Common myeloid progenitor, CD34-positive (primary cell): ENCODE measurements around the gene TVP23C.
"Not testable (repeated sequence)": the region's sequence is repeated elsewhere in the genome, so short reads cannot be mapped to it uniquely, and the experiment has no call there.

Experiments used
- CTCF ChIA-PET: fragments of 350-600 bp; sonication (Branson Sonifier 250); formaldehyde crosslinking; loops from one replicate; lab custom pipeline; 2021; ENCODE audit warnings: antibody characterized with exemption; lab: Charles Lee
- POLR2A ChIA-PET: fragments of 350-600 bp; sonication (Branson Sonifier 250); formaldehyde crosslinking; loops from one replicate; lab custom pipeline; 2021; ENCODE audit warnings: antibody characterized with exemption; lab: Charles Lee
- DNase-seq, 3 donors: peaks; one replicate each; pipeline versions ENCODE4 v3.0.0 to v3.0.0-alpha.2; 2013
- H3K27ac ChIP-seq, 2 experiments: 1 replicate in 1 of 2; 2 replicates in 1 of 2; pipeline ENCODE4 v1.7.0; 2013; ENCODE audit warnings: inconsistent platforms in 2 of 2, low read length in 2 of 2, mild to moderate bottlenecking in 2 of 2, low read depth in 1 of 2, moderate library complexity in 1 of 2; ENCODE audit not compliant: severe bottlenecking in 2 of 2, insufficient read depth in 1 of 2, poor library complexity in 1 of 2
- H3K27me3 ChIP-seq, 5 experiments: replicated peaks in 2 of 5; 1 replicate in 3 of 5; 2 replicates in 2 of 5; pipeline versions ENCODE4 v1.6.1 to v1.7.0; 2013; ENCODE audit warnings: low read length in 4 of 5, mild to moderate bottlenecking in 2 of 5, moderate library complexity in 2 of 5, inconsistent platforms in 1 of 5; ENCODE audit not compliant: insufficient read depth in 5 of 5, control insufficient read depth in 4 of 5
- H3K36me3 ChIP-seq, 4 experiments: 1 replicate in 2 of 4; 2 replicates in 2 of 4; pipeline versions ENCODE4 v1.6.1 to v1.7.0; 2013; ENCODE audit warnings: low read length in 3 of 4, control low read depth in 1 of 4, mild to moderate bottlenecking in 1 of 4; ENCODE audit not compliant: control insufficient read depth in 4 of 4, insufficient read depth in 4 of 4
- H3K4me1 ChIP-seq, 4 experiments: 1 replicate in 3 of 4; 2 replicates in 1 of 4; pipeline versions ENCODE4 v1.6.1 to v1.7.1; 2013; ENCODE audit warnings: low read length in 3 of 4, mild to moderate bottlenecking in 3 of 4, control low read depth in 1 of 4, inconsistent platforms in 1 of 4, moderate library complexity in 1 of 4; ENCODE audit not compliant: control insufficient read depth in 4 of 4, insufficient read depth in 4 of 4; ENCODE audit errors: control extremely low read depth in 1 of 4
- H3K4me3 ChIP-seq, 7 experiments: 1 replicate in 4 of 7; 2 replicates in 3 of 7; pipeline versions ENCODE4 v1.5.1 to v1.7.0; 2013; ENCODE audit warnings: mild to moderate bottlenecking in 7 of 7, low read length in 6 of 7, moderate library complexity in 6 of 7, inconsistent platforms in 2 of 7, low read depth in 2 of 7, control low read depth in 1 of 7; ENCODE audit not compliant: insufficient read depth in 4 of 7, control insufficient read depth in 1 of 7; ENCODE audit errors: extremely low read depth in 1 of 7
- H3K9me3 ChIP-seq, 5 experiments: 1 replicate in 4 of 5; 2 replicates in 1 of 5; pipeline versions ENCODE4 v1.6.1 to v1.7.1; 2013; ENCODE audit warnings: low read length in 4 of 5, mild to moderate bottlenecking in 2 of 5, inconsistent platforms in 1 of 5, low read depth in 1 of 5, moderate library complexity in 1 of 5; ENCODE audit not compliant: control insufficient read depth in 4 of 5, insufficient read depth in 2 of 5; ENCODE audit errors: control extremely low read depth in 1 of 5
- WGBS: methylation state at CpG from one replicate; pipeline ENCODE4 v1.1.5; 2013; ENCODE audit not compliant: insufficient coverage; 5-methylcytosine and 5-hydroxymethylcytosine counted together

Gene TVP23C

GRCh38 chr17:15505708-15506107 lies 57.6 kb downstream of the TVP23C start:
- WGBS: 98% methylated on average over 22 of the region's 32 CpGs
- H3K27me3 ChIP-seq, DNase-seq, H3K27ac ChIP-seq, H3K4me3 ChIP-seq, POLR2A ChIA-PET, H3K9me3 ChIP-seq: not testable (repeated sequence)
- Histone ChIP-seq H3K36me3 (peaks cover 0 to 11% (median 5%) of the 10 kb centered on the region in 4 experiments), H3K4me1 (peaks cover 0 to 15% (median 10%) of the 10 kb centered on the region in 4 experiments)
- CTCF ChIA-PET: interaction anchor here (1.7 kb wide), 1 partner anchor 248 kb away, joined by 6 read pairs; no protein-coding TSS in a partner anchor

- peaks cover 0 to 15% (median 5%) of the 10 kb centered on the region in 4 experiments for H3K36me3 ChIP-seq
- POLR2A ChIA-PET: no interaction called here
- H3K27me3 ChIP-seq: no peaks in the 10 kb centered on the region
- no peak overlapping the region for H3K4me3 ChIP-seq
- no peak for DNase-seq
- H3K27ac ChIP-seq: no peak overlapping the region
- CTCF ChIA-PET: interaction anchor here (0.7 to 4.8 kb wide), 17 partner anchors 10 to 256 kb away, joined by 3 to 54 read pairs (median 6); no protein-coding TSS in a partner anchor
- H3K4me1 ChIP-seq: peaks cover 0 to 15% (median 10%) of the 10 kb centered on the region in 4 experiments
- WGBS: 96% methylated on average over 2 of the region's 2 CpGs
- no peaks in the 10 kb centered on the region for H3K9me3 ChIP-seq
These were observed 59.6 kb downstream of the TVP23C start for GRCh38 chr17:15503731-15504130.

- H3K36me3 ChIP-seq: peaks cover 0 to 16% (median 6%) of the 10 kb centered on the region in 4 experiments
- POLR2A ChIA-PET: interaction anchor here (0.7 kb wide), 1 partner anchor 1884 kb away, joined by 3 read pairs; no protein-coding TSS in a partner anchor
- H3K9me3 ChIP-seq: no peaks in the 10 kb centered on the region
- peaks cover 0 to 15% (median 10%) of the 10 kb centered on the region in 4 experiments for H3K4me1 ChIP-seq
- no peak overlapping the region for H3K27ac ChIP-seq
- no peaks in the 10 kb centered on the region for H3K27me3 ChIP-seq
- CTCF ChIA-PET: interaction anchor here (0.5 to 4.8 kb wide), 26 partner anchors 8 to 265 kb away, joined by 3 to 54 read pairs (median 4); no protein-coding TSS in a partner anchor
- 36% methylated on average over 17 of the region's 32 CpGs for WGBS
- DNase-seq: peak; percentile 80 to 91 (median 90)
- H3K4me3 ChIP-seq: peak overlapping the region in 3 of 7 experiments; percentile 25 to 55 (median 36)
These were observed 60.7 kb downstream of the TVP23C start for GRCh38 chr17:15502369-15503112.

GRCh38 chr17:15501793-15502192 lies 61.5 kb downstream of the TVP23C start:
- H3K4me3 ChIP-seq: no peak overlapping the region
- H3K27ac ChIP-seq: no peak overlapping the region
- H3K4me1 ChIP-seq: peaks cover 0 to 15% (median 10%) of the 10 kb centered on the region in 4 experiments
- H3K9me3 ChIP-seq: no peaks in the 10 kb centered on the region
- ChIA-PET CTCF (interaction anchor here (1.2 to 4.8 kb wide), 5 partner anchors 10 to 264 kb away, joined by 3 to 54 read pairs (median 17); no protein-coding TSS in a partner anchor), POLR2A (no interaction called here)
- 93% methylated on average over 5 of the region's 7 CpGs for WGBS
- H3K36me3 ChIP-seq: peaks cover 0 to 24% (median 3%) of the 10 kb centered on the region in 4 experiments
- no peaks in the 10 kb centered on the region for H3K27me3 ChIP-seq
- no peak for DNase-seq

- Histone ChIP-seq H3K9me3 (no peaks in the 10 kb centered on the region), H3K4me1 (peaks cover 0 to 15% (median 10%) of the 10 kb centered on the region in 4 experiments), H3K36me3 (peaks cover 0 to 27% (median 2%) of the 10 kb centered on the region in 4 experiments), H3K4me3 (no peak overlapping the region), H3K27me3 (no peaks in the 10 kb centered on the region), H3K27ac (no peak overlapping the region)
- 80% methylated on average over 2 of the region's 3 CpGs for WGBS
- ChIA-PET POLR2A (no interaction called here), CTCF (interaction anchor here (1.2 to 4.8 kb wide), 6 partner anchors 10 to 253 kb away, joined by 3 to 54 read pairs (median 11); no protein-coding TSS in a partner anchor)
- no peak for DNase-seq
These were observed 62.0 kb downstream of the TVP23C start for GRCh38 chr17:15501282-15501681.

- Histone ChIP-seq H3K27me3 (no peaks in the 10 kb centered on the region), H3K4me3 (no peak overlapping the region), H3K27ac (no peak overlapping the region), H3K9me3 (no peaks in the 10 kb centered on the region), H3K4me1 (peaks cover 0 to 12% (median 9%) of the 10 kb centered on the region in 4 experiments), H3K36me3 (peaks cover 0 to 33% (median 2%) of the 10 kb centered on the region in 4 experiments)
- CTCF ChIA-PET: no interaction called here
- 100% methylated on average over 1 of the region's 2 CpGs for WGBS
- DNase-seq: peak in 2 of 3 donors; percentile 28 to 36
- POLR2A ChIA-PET: no interaction called here
These were observed 65.2 kb downstream of the TVP23C start for GRCh38 chr17:15498107-15498506.
